WERI-Rb-1 (cell line): Measurements from ENCODE around the gene BAHCC1.

Experiments
- DNase-seq: peaks from one replicate; pipeline ENCODE4 v3.0.0-alpha.2; 2020
- H3K27ac ChIP-seq: fragments of 250-450 bp; sonication (Bioruptor Pico); 2 replicates; pipeline ENCODE4 v1.5.1; 2020; ENCODE audit warnings: mild to moderate bottlenecking, moderate library complexity
- H3K27me3 ChIP-seq: fragments of 250-450 bp; sonication (Bioruptor Pico); 2 replicates; pipeline ENCODE4 v1.5.1; 2021; ENCODE audit warnings: mild to moderate bottlenecking, low read depth, moderate library complexity; ENCODE audit not compliant: insufficient read depth, severe bottlenecking
- H3K36me3 ChIP-seq: fragments of 250-450 bp; sonication (Bioruptor Pico); 2 replicates; pipeline ENCODE4 v1.5.1; 2020; ENCODE audit warnings: mild to moderate bottlenecking, moderate library complexity
- H3K4me3 ChIP-seq: 2 replicates; pipeline ENCODE4 v1.5.1; 2011; ENCODE audit warnings: low read depth, mild to moderate bottlenecking, control low read depth, low read length
- H3K9me3 ChIP-seq: fragments of 250-450 bp; sonication (Bioruptor Pico); 2 replicates; pipeline ENCODE4 v1.5.1; 2021; ENCODE audit warnings: mild to moderate bottlenecking, moderate library complexity; ENCODE audit not compliant: severe bottlenecking
- TF ChIP-seq, protein P1 (sequence below): IDR thresholded peaks from 2 replicates; pipeline ENCODE4 v1.5.1; 2011; ENCODE audit warnings: low read depth, mild to moderate bottlenecking, control low read depth, inconsistent platforms, low read length

BAHCC1 gene

DNA sequence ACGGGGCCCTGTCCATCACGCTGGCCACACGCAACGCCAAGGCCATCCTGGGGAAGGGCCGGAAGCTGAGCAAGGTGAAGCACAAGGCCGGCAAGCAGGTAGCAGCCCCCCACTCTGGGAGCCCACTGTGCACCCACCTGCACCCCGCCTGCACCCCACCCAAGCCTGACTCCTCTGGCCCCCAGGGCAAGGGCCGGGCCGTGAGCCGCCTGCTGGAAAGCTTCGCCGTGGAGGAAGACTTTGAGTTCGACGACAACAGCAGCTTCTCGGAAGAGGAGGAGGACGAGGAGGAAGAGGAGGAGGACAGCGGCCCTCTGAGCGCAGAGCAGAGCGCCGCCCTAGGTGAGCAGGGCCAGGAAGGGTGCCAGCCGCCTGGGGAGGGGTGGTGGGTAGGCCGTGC, 63.4 kb downstream of the BAHCC1 start:
- no peak for DNase-seq
- TF ChIP-seq, protein P1, sequence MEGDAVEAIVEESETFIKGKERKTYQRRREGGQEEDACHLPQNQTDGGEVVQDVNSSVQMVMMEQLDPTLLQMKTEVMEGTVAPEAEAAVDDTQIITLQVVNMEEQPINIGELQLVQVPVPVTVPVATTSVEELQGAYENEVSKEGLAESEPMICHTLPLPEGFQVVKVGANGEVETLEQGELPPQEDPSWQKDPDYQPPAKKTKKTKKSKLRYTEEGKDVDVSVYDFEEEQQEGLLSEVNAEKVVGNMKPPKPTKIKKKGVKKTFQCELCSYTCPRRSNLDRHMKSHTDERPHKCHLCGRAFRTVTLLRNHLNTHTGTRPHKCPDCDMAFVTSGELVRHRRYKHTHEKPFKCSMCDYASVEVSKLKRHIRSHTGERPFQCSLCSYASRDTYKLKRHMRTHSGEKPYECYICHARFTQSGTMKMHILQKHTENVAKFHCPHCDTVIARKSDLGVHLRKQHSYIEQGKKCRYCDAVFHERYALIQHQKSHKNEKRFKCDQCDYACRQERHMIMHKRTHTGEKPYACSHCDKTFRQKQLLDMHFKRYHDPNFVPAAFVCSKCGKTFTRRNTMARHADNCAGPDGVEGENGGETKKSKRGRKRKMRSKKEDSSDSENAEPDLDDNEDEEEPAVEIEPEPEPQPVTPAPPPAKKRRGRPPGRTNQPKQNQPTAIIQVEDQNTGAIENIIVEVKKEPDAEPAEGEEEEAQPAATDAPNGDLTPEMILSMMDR, result no peak
- Histone ChIP-seq H3K27ac (no peak overlapping the region), H3K27me3 (no peaks in the 10 kb centered on the region), H3K4me3 (no peak overlapping the region), H3K36me3 (peaks cover 21% of the 10 kb centered on the region), H3K9me3 (no peaks in the 10 kb centered on the region)

DNA sequence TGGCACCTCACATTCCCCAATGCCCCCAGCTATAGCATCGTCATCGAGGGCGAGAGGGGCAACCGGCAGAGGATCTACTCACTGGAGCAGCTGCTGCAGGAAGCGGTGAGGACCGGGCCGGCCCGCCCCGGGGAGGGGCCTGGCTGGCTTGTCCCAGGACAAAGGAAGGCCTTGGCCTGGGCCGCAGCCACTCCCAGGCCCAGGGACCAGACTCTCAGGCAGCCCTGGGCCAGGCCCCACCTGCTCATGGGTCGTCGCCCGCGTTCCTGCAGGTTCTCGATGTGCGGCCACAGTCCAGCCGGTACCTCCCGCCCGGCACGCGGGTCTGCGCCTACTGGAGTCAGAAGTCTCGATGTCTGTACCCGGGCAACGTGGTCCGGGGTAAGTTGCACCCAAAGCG, 64.0 kb downstream of the BAHCC1 start:
- Histone ChIP-seq H3K27me3 (no peaks in the 10 kb centered on the region), H3K27ac (no peak overlapping the region; the same call in 1 of the 2 replicates), H3K36me3 (peaks cover 21% of the 10 kb centered on the region), H3K9me3 (no peaks in the 10 kb centered on the region), H3K4me3 (no peak overlapping the region)
- TF ChIP-seq, protein P1, result no peak
- no peak for DNase-seq

DNA sequence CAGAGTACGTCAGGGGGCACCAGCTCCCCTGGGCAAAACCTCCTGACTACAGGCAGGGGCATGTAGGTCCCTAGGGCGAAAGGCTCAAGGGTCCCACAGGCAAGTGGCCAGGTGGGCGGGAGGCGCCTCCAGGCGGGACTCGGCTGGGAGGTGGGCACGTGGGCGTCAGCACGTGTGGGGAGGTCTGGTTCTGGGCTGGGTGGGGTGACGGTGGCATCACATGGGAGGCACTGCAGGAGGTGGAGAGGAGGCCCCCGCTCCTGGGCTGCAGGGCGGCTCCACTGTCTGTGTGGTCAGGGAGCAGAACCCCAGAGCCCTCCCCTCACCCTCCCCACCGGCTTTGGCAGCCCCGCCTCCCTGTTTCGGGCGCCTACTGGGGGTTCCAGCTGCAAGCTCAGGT, 64.6 kb downstream of the BAHCC1 start:
- H3K27me3 ChIP-seq, result no peaks in the 10 kb centered on the region

DNA sequence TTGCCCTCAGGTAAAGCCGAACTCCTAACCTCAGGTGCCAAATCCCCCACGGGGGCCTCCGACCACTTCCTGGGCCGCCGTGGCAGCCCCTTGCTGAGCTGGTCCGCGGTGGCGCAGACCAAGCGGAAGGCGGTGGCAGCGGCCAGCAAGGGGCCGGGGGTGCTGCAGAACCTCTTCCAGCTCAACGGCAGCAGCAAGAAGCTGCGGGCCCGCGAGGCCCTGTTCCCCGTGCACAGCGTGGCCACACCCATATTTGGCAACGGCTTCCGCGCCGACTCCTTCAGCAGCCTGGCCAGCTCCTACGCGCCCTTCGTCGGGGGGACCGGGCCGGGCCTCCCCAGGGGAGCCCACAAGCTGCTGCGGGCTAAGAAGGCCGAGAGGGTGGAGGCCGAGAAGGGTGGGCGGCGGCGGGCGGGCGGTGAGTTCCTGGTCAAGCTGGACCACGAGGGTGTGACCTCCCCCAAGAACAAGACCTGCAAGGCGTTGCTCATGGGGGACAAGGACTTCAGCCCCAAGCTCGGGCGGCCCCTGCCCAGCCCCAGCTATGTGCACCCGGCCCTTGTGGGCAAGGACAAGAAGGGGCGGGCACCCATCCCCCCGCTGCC, 65.7 kb downstream of the BAHCC1 start:
- Histone ChIP-seq H3K27ac (no peak overlapping the region), H3K4me3 (no peak overlapping the region), H3K36me3 (peaks cover 17% of the 10 kb centered on the region), H3K9me3 (no peaks in the 10 kb centered on the region), H3K27me3 (no peaks in the 10 kb centered on the region)
- TF ChIP-seq, protein P1, result no peak
- DNase-seq, result no peak

More for the DNA sequence above, 64.6 kb downstream of the BAHCC1 start:
- Histone ChIP-seq H3K4me3 (no peak overlapping the region), H3K27ac (no peak overlapping the region), H3K9me3 (no peaks in the 10 kb centered on the region), H3K36me3 (peaks cover 21% of the 10 kb centered on the region)
- TF ChIP-seq, protein P1, result no peak
- DNase-seq, result no peak

DNA sequence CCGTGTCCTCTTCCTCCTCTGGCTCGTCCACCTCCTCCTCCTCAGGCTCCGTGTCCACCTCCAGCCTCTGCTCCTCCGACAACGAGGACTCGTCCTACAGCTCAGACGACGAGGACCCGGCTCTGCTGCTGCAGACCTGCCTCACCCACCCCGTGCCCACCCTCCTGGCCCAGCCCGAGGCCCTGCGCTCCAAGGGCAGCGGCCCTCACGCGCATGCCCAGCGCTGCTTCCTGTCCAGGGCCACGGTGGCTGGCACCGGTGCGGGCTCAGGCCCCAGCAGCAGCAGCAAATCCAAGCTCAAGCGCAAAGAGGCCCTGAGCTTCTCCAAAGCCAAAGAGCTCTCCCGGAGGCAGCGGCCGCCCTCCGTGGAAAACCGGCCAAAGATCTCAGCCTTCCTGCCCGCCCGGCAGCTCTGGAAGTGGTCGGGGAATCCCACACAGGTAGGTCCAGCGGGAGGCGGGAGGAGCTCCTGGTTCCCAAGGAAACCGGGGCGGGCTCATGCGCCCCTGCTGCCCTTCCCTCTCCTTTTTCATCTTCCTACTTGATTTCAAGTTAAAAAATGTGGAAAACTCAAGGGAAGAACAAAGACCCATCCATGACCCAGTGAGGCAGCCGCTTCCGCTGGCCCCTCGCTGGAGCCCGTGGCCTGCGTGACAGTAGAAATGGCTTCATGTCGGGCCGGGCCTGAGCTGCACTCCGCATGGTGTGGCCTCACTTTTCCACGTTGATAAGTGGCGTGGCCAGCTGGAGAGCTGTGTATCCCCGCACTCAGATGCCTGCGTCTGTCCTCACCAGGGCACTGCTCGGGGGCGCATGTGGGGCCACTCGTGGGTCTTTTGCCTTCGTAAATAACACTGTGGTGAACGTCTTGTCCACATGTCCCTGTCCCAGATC, 66.6 kb downstream of the BAHCC1 start:
- no peak overlapping the region; the same call in 1 of the 2 replicates for H3K27ac ChIP-seq
- TF ChIP-seq, protein P1, result no peak
- peaks cover 17% of the 10 kb centered on the region for H3K36me3 ChIP-seq

More for the DNA sequence above, 66.6 kb downstream of the BAHCC1 start:
- Histone ChIP-seq H3K9me3 (no peaks in the 10 kb centered on the region), H3K27me3 (no peaks in the 10 kb centered on the region), H3K4me3 (no peak overlapping the region)
- DNase-seq, result no peak
